Measurements from ENCODE around the gene KY.

Gene KY

GRCh38 chr3:134675726-134676256 is 25.0 kb upstream of the KY start (continued):
- TF ChIP-seq POU6F1 (CRISPR knock-in tag; IDR thresholded peaks at IDR 0.05; ENCODE audit: borderline replicate concordance, low read depth) = no peak
- TF ChIP-seq SNAI2 (CRISPR knock-in tag; IDR thresholded peaks at IDR 0.05) = no peak

GRCh38 chr3:134672571-134672970 is 21.7 kb upstream of the KY start:
- ATAC-seq = no peak
- TF ChIP-seq ESRRG (CRISPR knock-in tag; IDR thresholded peaks at IDR 0.05) = no peak
- no peak for TF ChIP-seq ZFP30 (CRISPR knock-in tag; IDR thresholded peaks at IDR 0.05)
- no peak for TF ChIP-seq ZNF8 (CRISPR knock-in tag; IDR thresholded peaks at IDR 0.05)
- TF ChIP-seq OSR1 (CRISPR knock-in tag; IDR thresholded peaks at IDR 0.05) = no peak
- TF ChIP-seq RARB (CRISPR knock-in tag; IDR thresholded peaks at IDR 0.05) = no peak
- no peak for TF ChIP-seq TCF4 (CRISPR knock-in tag; IDR thresholded peaks at IDR 0.05; ENCODE audit: borderline replicate concordance)

- no peak for ATAC-seq
- TF ChIP-seq ARNTL (CRISPR knock-in tag; IDR thresholded peaks at IDR 0.05; ENCODE audit: borderline replicate concordance, low read depth) = no peak
- TF ChIP-seq ZNF565 (CRISPR knock-in tag; conservative IDR thresholded peaks at IDR 0.05; ENCODE audit: low read depth) = no peak
- TF ChIP-seq ZFP30 (CRISPR knock-in tag; IDR thresholded peaks at IDR 0.05) = no peak
- no peak for TF ChIP-seq ISL1 (CRISPR knock-in tag; IDR thresholded peaks at IDR 0.05)
- no peak for TF ChIP-seq BACH2 (CRISPR knock-in tag; IDR thresholded peaks at IDR 0.05; ENCODE audit: borderline replicate concordance)
- no peak for TF ChIP-seq TOX (CRISPR knock-in tag; IDR thresholded peaks at IDR 0.05; ENCODE audit: borderline replicate concordance)
Measured at GRCh38 chr3:134667956-134668355, 17.1 kb upstream of the KY start.

- no peak for TF ChIP-seq ZFP30 (CRISPR knock-in tag; IDR thresholded peaks at IDR 0.05)
- no peak for TF ChIP-seq RARB (CRISPR knock-in tag; IDR thresholded peaks at IDR 0.05)
- no peak for TF ChIP-seq PATZ1 (CRISPR knock-in tag; IDR thresholded peaks at IDR 0.05; ENCODE audit: borderline replicate concordance)
- TF ChIP-seq ZNF8 (CRISPR knock-in tag; IDR thresholded peaks at IDR 0.05) = no peak
- no peak for TF ChIP-seq ISL1 (CRISPR knock-in tag; IDR thresholded peaks at IDR 0.05)
- no peak for TF ChIP-seq BACH2 (CRISPR knock-in tag; IDR thresholded peaks at IDR 0.05; ENCODE audit: borderline replicate concordance)
- no peak for TF ChIP-seq PPARA (CRISPR knock-in tag; IDR thresholded peaks at IDR 0.05; ENCODE audit: borderline replicate concordance)
- TF ChIP-seq GLIS3 (CRISPR knock-in tag; IDR thresholded peaks at IDR 0.05) = no peak
- no peak for TF ChIP-seq SNAI2 (CRISPR knock-in tag; IDR thresholded peaks at IDR 0.05)
- no peak for TF ChIP-seq POU6F1 (CRISPR knock-in tag; IDR thresholded peaks at IDR 0.05; ENCODE audit: borderline replicate concordance, low read depth)
- TF ChIP-seq ZNF565 (CRISPR knock-in tag; conservative IDR thresholded peaks at IDR 0.05; ENCODE audit: low read depth) = no peak
- no peak for TF ChIP-seq ESRRG (CRISPR knock-in tag; IDR thresholded peaks at IDR 0.05)
- TF ChIP-seq CSRNP3 (CRISPR knock-in tag; IDR thresholded peaks at IDR 0.05) = no peak
- no peak for TF ChIP-seq ZFP3 (CRISPR knock-in tag; IDR thresholded peaks at IDR 0.05)
- no peak for ATAC-seq
Measured at GRCh38 chr3:134667406-134667805, 16.6 kb upstream of the KY start.

GRCh38 chr3:134666885-134667284 is 16.1 kb upstream of the KY start:
- TF ChIP-seq ZFP3 (CRISPR knock-in tag; IDR thresholded peaks at IDR 0.05) (no peak), TOX (CRISPR knock-in tag; IDR thresholded peaks at IDR 0.05; ENCODE audit: borderline replicate concordance) (no peak)
- ATAC-seq = peak; percentile 67

Data from SK-N-SH treated with all-trans-retinoic acid at 6 μM for 48 hours (cell line).